Measurements from ENCODE around the gene RAB19.

- TF ChIP-seq CTCF (IDR thresholded peaks at IDR 0.05; ENCODE audit: low read depth, low read length, missing input control) (no peak), TAF1 (conservative IDR thresholded peaks at IDR 0.05) (no peak), SP1 (IDR thresholded peaks at IDR 0.05) (no peak), GABPA (IDR thresholded peaks at IDR 0.05 in 1 of 2, conservative IDR thresholded peaks at IDR 0.05 in 1 of 2) (no peak), EGR1 (IDR thresholded peaks at IDR 0.05; ENCODE audit: low read depth in 2 of 2) (no peak), RAD21 (IDR thresholded peaks at IDR 0.05) (no peak), ATF3 (IDR thresholded peaks at IDR 0.05) (no peak), RXRA (IDR thresholded peaks at IDR 0.05) (no peak), FOXA1 (IDR thresholded peaks at IDR 0.05) (no peak), JUND (IDR thresholded peaks at IDR 0.05) (no peak), YY1 (IDR thresholded peaks at IDR 0.05) (no peak)
- TF ChIP-seq, protein P1, sequence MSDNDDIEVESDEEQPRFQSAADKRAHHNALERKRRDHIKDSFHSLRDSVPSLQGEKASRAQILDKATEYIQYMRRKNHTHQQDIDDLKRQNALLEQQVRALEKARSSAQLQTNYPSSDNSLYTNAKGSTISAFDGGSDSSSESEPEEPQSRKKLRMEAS (IDR thresholded peaks at IDR 0.05) = no peak
- TF ChIP-seq, protein P2, sequence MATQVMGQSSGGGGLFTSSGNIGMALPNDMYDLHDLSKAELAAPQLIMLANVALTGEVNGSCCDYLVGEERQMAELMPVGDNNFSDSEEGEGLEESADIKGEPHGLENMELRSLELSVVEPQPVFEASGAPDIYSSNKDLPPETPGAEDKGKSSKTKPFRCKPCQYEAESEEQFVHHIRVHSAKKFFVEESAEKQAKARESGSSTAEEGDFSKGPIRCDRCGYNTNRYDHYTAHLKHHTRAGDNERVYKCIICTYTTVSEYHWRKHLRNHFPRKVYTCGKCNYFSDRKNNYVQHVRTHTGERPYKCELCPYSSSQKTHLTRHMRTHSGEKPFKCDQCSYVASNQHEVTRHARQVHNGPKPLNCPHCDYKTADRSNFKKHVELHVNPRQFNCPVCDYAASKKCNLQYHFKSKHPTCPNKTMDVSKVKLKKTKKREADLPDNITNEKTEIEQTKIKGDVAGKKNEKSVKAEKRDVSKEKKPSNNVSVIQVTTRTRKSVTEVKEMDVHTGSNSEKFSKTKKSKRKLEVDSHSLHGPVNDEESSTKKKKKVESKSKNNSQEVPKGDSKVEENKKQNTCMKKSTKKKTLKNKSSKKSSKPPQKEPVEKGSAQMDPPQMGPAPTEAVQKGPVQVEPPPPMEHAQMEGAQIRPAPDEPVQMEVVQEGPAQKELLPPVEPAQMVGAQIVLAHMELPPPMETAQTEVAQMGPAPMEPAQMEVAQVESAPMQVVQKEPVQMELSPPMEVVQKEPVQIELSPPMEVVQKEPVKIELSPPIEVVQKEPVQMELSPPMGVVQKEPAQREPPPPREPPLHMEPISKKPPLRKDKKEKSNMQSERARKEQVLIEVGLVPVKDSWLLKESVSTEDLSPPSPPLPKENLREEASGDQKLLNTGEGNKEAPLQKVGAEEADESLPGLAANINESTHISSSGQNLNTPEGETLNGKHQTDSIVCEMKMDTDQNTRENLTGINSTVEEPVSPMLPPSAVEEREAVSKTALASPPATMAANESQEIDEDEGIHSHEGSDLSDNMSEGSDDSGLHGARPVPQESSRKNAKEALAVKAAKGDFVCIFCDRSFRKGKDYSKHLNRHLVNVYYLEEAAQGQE (IDR thresholded peaks at IDR 0.05) = no peak
Measured at GRCh38 chr7:140425718-140426117, 21.9 kb downstream of the RAB19 start.

All from liver (tissue), 3 donors.